HCT116 (cell line): Measurements from ENCODE around the gene BBX. TPM values are rescaled to one million over a fixed set of nuclear protein-coding genes. Genes with fewer than 3 reads are reported as not detected.

ENCODE experiments used
- ATAC-seq: fragments of 200-7000 bp; cut with Tn5 transposase; 2 replicates; pipeline ENCODE4 v1.9.1; 2020; ENCODE audit warnings: mild to moderate bottlenecking, moderate library complexity
- BruUV-seq: library from RNA; stranded (reverse); fragments of 400-500 nt; replicated peaks from 2 replicates; lab custom pipeline; 2021; lab: Mats Ljungman, UMichigan
- CTCF ChIA-PET: fragments of 300-600 bp; sonication (Branson Sonifier 250); formaldehyde crosslinking; loops from one replicate; lab custom pipeline; 2021; ENCODE audit warnings: antibody characterized with exemption; lab: Charles Lee
- POLR2A ChIA-PET: fragments of 300-600, 350-600 bp; sonication (Branson Sonifier 250); formaldehyde crosslinking; loops from one replicate; lab custom pipeline; 2021; ENCODE audit warnings: antibody characterized with exemption; lab: Charles Lee
- RAD21 ChIA-PET, 2 experiments: fragments of 300-600 bp; sonication (Branson Sonifier 250); formaldehyde crosslinking; loops; one replicate each; lab custom pipeline; 2023; ENCODE audit warnings: low total read pairs in 2 of 2; ENCODE audit not compliant: uncharacterized antibody in 2 of 2, unreplicated experiment in 2 of 2, low non-redundant PET in 1 of 2; lab: Charles Lee
- DNase-seq: peaks from one replicate; pipeline ENCODE4 v3.0.0-alpha.2; 2010; ENCODE audit warnings: low read depth, low spot score
- H2AFZ ChIP-seq: fragments of 200-600 bp; shearing (Covaris generic), sonication (generic); 2 replicates; pipeline ENCODE4 v1.6.1; 2017; ENCODE audit warnings: low read depth, mixed run types, mixed read lengths, antibody characterized with exemption, low read length; ENCODE audit not compliant: poor library complexity, severe bottlenecking
- H3K27ac ChIP-seq: 2 replicates; pipeline ENCODE4 v1.5.1; 2012; ENCODE audit warnings: low read depth, low read length
- H3K27me3 ChIP-seq: fragments of 200-600 bp; sonication (generic); 2 replicates; pipeline ENCODE4 v1.6.1; 2016; ENCODE audit warnings: mixed run types, low read length, mixed read lengths; ENCODE audit not compliant: insufficient read depth
- H3K36me3 ChIP-seq, 2 experiments: fragments of 200-500 bp in 1 of 2; fragments of 200-600 bp in 1 of 2; sonication (Bioruptor generic) in 1 of 2; sonication (generic) in 1 of 2; 2 replicates each; pipeline versions ENCODE4 v1.5.1 to v1.6.1; 2014 to 2016; ENCODE audit warnings: low read length in 2 of 2, inconsistent platforms in 1 of 2, mixed read lengths in 1 of 2, mixed run types in 1 of 2; ENCODE audit not compliant: insufficient read depth in 2 of 2, control insufficient read depth in 1 of 2
- H3K4me1 ChIP-seq, 2 experiments: fragments of 200-600 bp in 1 of 2; sonication (generic) in 1 of 2; 2 replicates each; pipeline versions ENCODE4 v1.5.1 to v1.6.1; 2012 to 2017; ENCODE audit warnings: low read length in 2 of 2, inconsistent platforms in 1 of 2, mild to moderate bottlenecking in 1 of 2, mixed read lengths in 1 of 2, mixed run types in 1 of 2, moderate library complexity in 1 of 2; ENCODE audit not compliant: insufficient read depth in 2 of 2, control insufficient read depth in 1 of 2
- H3K4me2 ChIP-seq: fragments of 200-600 bp; sonication (generic); 2 replicates; pipeline ENCODE4 v1.6.1; 2017; ENCODE audit warnings: mixed run types, low read length, mixed read lengths
- H3K4me3 ChIP-seq, 2 experiments: fragments of 200-600 bp in 1 of 2; sonication (generic) in 1 of 2; replicated peaks in 1 of 2; 2 replicates each; pipeline ENCODE4 v1.5.1; 2011 to 2016; ENCODE audit warnings: low read length in 2 of 2, control low read depth in 1 of 2, low read depth in 1 of 2, mild to moderate bottlenecking in 1 of 2, mixed read lengths in 1 of 2, mixed run types in 1 of 2
- H3K79me2 ChIP-seq: fragments of 200-600 bp; sonication (generic); 2 replicates; pipeline ENCODE4 v1.6.1; 2017; ENCODE audit warnings: mild to moderate bottlenecking, mixed run types, low read length, moderate library complexity, mixed read lengths; ENCODE audit not compliant: insufficient read depth
- H3K9ac ChIP-seq: fragments of 200-600 bp; sonication (generic); 2 replicates; pipeline ENCODE4 v1.6.1; 2016; ENCODE audit warnings: low read length, mixed read lengths
- H3K9me2 ChIP-seq: fragments of 200-600 bp; sonication (generic), shearing (Covaris generic); 2 replicates; pipeline ENCODE4 v1.6.1; 2017; ENCODE audit warnings: mixed run types, mild to moderate bottlenecking, moderate library complexity; ENCODE audit not compliant: insufficient read depth
- H3K9me3 ChIP-seq, 2 experiments: fragments of 200-500 bp in 1 of 2; fragments of 200-600 bp in 1 of 2; sonication (Bioruptor generic) in 1 of 2; sonication (generic) in 1 of 2; 2 replicates each; pipeline ENCODE4 v1.6.1; 2014 to 2017; ENCODE audit warnings: low read length in 2 of 2, mixed read lengths in 2 of 2, inconsistent platforms in 1 of 2, low read depth in 1 of 2, mild to moderate bottlenecking in 1 of 2, mixed run types in 1 of 2, moderate library complexity in 1 of 2; ENCODE audit not compliant: control insufficient read depth in 1 of 2, insufficient read depth in 1 of 2
- H4K20me1 ChIP-seq: fragments of 200-600 bp; sonication (generic), shearing (Covaris generic); 2 replicates; pipeline ENCODE4 v1.6.1; 2017; ENCODE audit warnings: mixed run types, mild to moderate bottlenecking, moderate library complexity; ENCODE audit not compliant: insufficient read depth
- REST ChIP-seq: IDR thresholded peaks from 2 replicates; pipeline ENCODE4 v1.6.1; 2012; ENCODE audit warnings: low read depth
- ZFX ChIP-seq: fragments of 450-650 bp; IDR thresholded peaks from 2 replicates; pipeline ENCODE4 v1.6.1; 2017
- intact Hi-C: fragments of 100-400 bp; cut with micrococcal nuclease; formaldehyde crosslinking; loops from 2 replicates; pipeline ENCODE4 v1.10.0; 2022
- total RNA-seq: library from RNA; stranded (reverse); gene quantifications from one replicate; pipeline ENCODE4 v1.2.1, GENCODE V29; 2021; ENCODE audit not compliant: unreplicated experiment

Gene BBX
- total RNA-seq, 1 experiment from 2014 or later, result 55.6 TPM

- no peak for DNase-seq
- Histone ChIP-seq H4K20me1 (no peaks in the 10 kb centered on the region), H3K27ac (no peak overlapping the region), H3K27me3 (no peaks in the 10 kb centered on the region), H3K4me3 (no peak overlapping the region), H3K9me2 (no peaks in the 10 kb centered on the region), H2AFZ (no peak overlapping the region), H3K9me3 (no peaks in the 10 kb centered on the region), H3K79me2 (peaks cover 9% of the 10 kb centered on the region), H3K4me2 (no peak overlapping the region), H3K4me1 (peaks cover 0 to 6% of the 10 kb centered on the region in 2 experiments; a peak in 2 of 4 replicates), H3K36me3 (no peaks in the 10 kb centered on the region), H3K9ac (no peak overlapping the region)
- BruUV-seq, result no TSS peak
- TF ChIP-seq REST, result no peak
- no peak for TF ChIP-seq ZFX
- intact Hi-C loops, result no loop called here
- ChIA-PET POLR2A (no interaction called here), CTCF (no interaction called here), RAD21 (interaction anchor here in 1 of 2 experiments (0.7 kb wide), 1 partner anchor 368 kb away, joined by 4 read pairs; no protein-coding TSS in a partner anchor)
- no peak for ATAC-seq
Observed at GRCh38 chr3:107641572-107642307, 119.0 kb downstream of the BBX start.
